GM12892 (cell line): ENCODE results near the gene OSBP2.

ENCODE experiments used
- POLR2A ChIP-seq: IDR thresholded peaks from 2 replicates; pipeline ENCODE4 v1.6.1; 2011; ENCODE audit warnings: low read depth, low read length, control low read depth
- POLR2AphosphoS5 ChIP-seq: IDR thresholded peaks from 2 replicates; pipeline ENCODE4 v1.6.1; 2011; ENCODE audit warnings: low read depth, low read length, control low read depth
- TAF1 ChIP-seq: IDR thresholded peaks from 2 replicates; pipeline ENCODE4 v1.6.1; 2011; ENCODE audit warnings: low read depth, mild to moderate bottlenecking, control low read depth, low read length, borderline replicate concordance

DNA sequence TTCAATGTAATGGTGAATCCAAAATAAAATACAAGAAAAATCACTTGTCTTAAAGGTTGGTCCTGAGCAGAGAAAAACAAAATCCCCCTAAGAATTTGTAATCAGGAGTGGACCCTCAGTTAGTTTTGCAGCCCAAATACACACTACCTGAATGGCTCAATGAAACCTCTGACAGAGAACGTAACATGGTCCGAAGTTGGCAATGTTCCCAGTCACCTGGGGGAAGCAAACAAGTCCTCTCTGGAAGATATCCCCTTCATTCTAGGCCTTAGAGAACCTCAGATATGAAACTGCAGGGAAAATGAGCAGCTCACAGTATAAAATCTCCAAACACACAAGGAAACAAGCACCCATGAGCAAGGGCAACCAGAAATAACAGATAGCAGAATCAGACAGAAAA is 215.7 kb downstream of the OSBP2 start:
- TF ChIP-seq POLR2AphosphoS5 (no peak), POLR2A (no peak), TAF1 (no peak)
